ENCODE data around the gene GHR.

DNA sequence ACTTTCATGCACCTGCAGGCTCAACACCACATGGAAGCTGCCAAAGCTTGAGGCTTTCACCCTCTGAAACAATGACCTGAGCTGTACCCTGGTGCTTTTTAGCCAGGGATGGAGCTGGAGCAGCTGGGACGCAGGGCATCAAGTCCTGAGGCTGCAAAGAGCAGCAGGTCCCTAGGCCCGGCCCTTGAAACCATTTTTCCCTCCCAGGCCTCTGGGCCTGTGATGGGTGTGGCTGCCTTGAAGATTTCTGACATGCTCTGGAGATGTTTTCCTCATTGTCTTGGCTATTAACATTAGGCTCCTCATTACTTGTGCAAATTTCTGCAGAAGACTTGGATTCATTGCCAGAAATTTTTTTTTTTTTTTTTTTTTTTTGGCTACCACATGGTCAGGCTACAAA, 30.3 kb upstream of the GHR start:
- no peak for TF ChIP-seq POLR2AphosphoS5 (IDR thresholded peaks at IDR 0.05)
- TF ChIP-seq, protein P1, sequence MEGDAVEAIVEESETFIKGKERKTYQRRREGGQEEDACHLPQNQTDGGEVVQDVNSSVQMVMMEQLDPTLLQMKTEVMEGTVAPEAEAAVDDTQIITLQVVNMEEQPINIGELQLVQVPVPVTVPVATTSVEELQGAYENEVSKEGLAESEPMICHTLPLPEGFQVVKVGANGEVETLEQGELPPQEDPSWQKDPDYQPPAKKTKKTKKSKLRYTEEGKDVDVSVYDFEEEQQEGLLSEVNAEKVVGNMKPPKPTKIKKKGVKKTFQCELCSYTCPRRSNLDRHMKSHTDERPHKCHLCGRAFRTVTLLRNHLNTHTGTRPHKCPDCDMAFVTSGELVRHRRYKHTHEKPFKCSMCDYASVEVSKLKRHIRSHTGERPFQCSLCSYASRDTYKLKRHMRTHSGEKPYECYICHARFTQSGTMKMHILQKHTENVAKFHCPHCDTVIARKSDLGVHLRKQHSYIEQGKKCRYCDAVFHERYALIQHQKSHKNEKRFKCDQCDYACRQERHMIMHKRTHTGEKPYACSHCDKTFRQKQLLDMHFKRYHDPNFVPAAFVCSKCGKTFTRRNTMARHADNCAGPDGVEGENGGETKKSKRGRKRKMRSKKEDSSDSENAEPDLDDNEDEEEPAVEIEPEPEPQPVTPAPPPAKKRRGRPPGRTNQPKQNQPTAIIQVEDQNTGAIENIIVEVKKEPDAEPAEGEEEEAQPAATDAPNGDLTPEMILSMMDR (IDR thresholded peaks at IDR 0.05), result no peak
